Renal cortical epithelial cell (primary cell): Measurements from ENCODE around the gene DDAH2. TPM values are rescaled to one million over a fixed set of nuclear protein-coding genes. Genes with fewer than 3 reads are reported as not detected.

Experiments used
- DNase-seq: peaks from one replicate; pipeline ENCODE4 v3.0.0-alpha.2; 2011; ENCODE audit warnings: low read depth
- total RNA-seq: library from RNA; depleted of rRNA; stranded (reverse); fragments of >200 nt; gene quantifications from 2 replicates; pipeline ENCODE4 v1.2.3, GENCODE V29; 2014

Gene DDAH2
- total RNA-seq, 1 donor from 2014 or later = 121 TPM

- DNase-seq = no peak
Observed at GRCh38 chr6:31690231-31691077, 38.6 kb downstream of the DDAH2 start.

- no peak for DNase-seq
Observed at GRCh38 chr6:31689249-31690110, 39.6 kb downstream of the DDAH2 start.

DNA sequence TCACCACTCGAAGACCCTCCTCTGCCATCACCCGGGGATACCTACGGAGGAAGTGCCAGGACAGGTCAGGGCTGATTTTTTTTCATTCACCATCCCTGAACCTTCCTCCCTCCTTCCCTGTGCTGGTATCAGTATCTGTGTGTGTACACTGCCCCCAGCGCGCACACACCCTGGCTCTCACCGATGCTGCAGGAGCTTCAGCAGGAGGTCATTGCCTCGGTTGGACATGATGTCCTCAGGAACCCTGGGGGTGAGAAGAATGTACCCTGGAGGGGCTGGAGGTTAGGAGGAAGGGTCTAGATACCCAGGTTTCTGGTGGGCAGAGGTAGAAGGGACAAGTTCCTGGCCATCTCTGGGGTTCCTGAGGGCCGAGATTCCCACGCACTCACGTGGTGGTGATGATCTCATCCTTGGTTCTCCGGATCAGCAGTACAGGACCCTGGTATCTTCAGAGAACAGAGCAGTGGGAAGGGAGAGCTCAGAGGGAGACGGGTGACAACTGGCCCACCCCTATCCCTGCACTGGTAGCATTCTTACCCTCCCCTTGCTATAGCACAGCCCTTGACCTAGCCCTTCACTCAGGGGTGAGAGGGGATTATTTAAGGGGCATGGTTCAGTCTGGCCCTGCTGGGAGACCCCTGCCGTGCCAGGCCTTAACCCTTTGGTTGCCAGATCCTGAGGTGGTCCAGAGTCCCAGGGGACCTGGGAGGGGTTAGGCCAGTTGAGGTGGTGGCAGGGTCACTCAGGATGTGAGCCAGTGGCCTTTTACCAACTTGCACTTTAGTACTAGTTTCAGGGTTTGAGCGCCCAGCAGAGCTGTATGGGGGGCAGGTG, 41.0 kb downstream of the DDAH2 start:
- DNase-seq = no peak

GRCh38 chr6:31687321-31687720, 41.8 kb downstream of the DDAH2 start:
- DNase-seq = no peak

DNA sequence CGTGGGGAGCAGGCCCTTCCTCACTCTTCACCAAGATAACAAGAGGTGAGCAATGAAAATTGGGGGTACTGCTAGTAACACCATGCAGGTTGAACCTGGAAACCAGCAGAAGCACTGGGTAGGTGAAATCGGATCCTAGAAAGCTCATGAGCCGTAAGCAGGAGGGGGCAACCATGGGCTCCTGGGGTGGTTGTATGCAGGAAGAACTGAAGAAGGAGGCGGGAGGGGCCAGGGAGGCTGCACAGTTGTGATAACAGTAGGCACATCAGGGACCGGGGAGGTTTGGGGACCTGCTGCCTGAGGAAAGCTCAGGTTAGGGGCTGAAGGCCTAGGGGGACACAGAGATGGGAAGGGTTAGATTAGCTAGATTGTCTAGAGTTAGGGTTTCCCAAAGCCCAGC, 42.6 kb downstream of the DDAH2 start:
- no peak for DNase-seq

DNA sequence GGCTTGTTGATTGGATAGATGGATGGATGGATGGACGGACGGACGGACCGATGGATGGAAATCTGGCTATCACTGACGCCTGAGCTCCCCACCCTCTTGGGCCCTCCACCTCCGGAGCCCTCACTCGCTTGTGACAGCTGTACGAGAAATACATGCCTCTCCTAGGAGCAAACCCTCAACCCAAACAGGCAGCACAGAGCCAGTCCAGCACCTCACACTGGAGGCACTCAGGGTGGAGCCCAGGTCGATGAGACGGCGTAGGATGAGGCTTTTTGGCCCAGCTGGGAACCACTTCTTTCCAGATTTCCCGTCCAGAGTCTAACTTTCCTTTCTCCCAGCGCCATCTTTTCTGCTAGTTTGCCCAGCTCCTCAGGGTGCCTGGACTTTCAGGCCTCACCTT, 45.5 kb downstream of the DDAH2 start:
- DNase-seq = no peak

DNA sequence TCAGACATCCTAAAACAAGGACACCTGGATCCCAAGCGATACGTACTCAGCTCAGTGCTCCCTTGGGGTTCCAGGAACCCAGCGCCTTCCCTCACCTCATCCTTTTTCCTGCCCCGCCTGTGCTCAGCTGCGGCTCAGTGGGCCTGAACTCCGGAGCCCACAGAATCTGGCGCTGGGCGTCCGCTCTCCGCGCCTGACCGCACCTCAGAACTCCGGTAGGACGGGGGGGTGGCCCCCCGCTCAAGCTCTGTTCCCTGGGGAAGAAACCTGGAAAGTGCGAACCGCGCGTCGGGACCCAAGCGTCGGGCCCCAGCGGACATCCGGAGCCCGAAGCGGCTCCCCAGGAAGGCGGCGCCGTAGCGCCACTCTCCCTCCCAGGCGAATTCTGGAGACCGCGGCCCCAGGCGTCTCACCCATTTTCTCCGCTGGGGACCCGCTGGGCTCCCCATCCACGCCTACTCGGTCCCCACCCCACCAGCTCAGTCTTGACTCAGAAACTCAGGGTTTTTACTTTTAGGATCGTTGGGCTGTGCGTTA, 47.9 kb downstream of the DDAH2 start:
- DNase-seq = peak; percentile 53

DNA sequence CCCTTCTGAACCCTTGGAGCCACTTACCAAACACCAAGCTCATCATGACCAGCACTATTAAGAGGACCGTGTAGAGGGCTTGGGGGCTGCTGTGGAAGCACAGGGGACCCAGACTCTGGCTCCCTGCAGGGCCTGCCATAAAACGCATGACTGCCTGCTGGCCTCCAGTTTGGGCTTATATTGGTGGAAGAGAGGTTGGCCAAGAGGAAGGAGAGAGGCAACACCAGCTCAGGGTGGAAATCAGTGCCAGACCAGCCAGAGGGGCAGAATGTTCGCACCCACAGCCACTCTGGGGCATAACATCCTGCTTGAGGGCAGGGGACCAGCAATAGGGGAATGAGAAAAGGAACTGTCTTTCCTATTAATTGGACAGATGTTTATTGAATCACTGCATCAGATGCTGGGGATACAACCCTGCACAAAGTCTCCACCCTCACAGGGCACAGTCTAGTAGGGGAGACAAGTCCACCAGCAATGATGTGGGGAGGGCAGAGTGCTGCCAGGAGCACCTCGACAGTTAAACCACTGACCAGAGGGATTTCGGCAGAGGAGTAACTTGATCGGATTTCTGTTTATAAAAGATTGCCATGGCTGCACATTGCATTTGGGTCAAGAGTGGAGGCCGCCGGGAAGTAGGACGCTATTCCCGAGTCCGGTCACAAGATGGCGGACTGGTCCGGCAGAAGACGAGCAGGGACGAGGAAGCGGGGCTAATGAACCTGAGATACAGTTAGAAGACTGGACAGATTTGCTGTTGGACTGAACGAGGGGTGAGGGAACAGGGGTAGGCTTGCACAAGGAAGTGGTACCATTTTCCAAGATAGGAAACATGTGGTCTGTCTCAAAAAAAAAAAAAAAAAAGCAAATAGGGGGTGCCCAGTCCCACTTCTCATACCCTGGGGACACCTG, 48.6 kb downstream of the DDAH2 start, which contains the start of gene LY6G5C:
Gene LY6G5C (minus strand): TSS at position 842 of the 909 bp plus-strand sequence. CDS start 694 bp downstream, at position 148.
- DNase-seq = peak; percentile 84

GRCh38 chr6:31677955-31678354, 51.1 kb downstream of the DDAH2 start:
- DNase-seq = no peak

Other genes with a start within 250 kb of the DDAH2 start
- 5.3 and 17.5 TPM in 2 replicates for gene MICB, start 231.2 kb downstream of the DDAH2 start, total RNA-seq
- gene MCCD1, start 200.3 kb downstream of the DDAH2 start, total RNA-seq = 0.15 TPM in 1 of 2 replicates, not detected in the other
- 234 and 346 TPM in 2 replicates for gene DDX39B, start 187.3 kb downstream of the DDAH2 start, total RNA-seq
- 1.0 TPM in 1 of 2 replicates, not detected in the other for gene ATP6V1G2, start 182.7 kb downstream of the DDAH2 start, total RNA-seq
- gene NFKBIL1, start 181.7 kb downstream of the DDAH2 start, total RNA-seq = 17.6 and 30.0 TPM in 2 replicates
- not detected in 2 replicates for gene LTA, start 157.0 kb downstream of the DDAH2 start, total RNA-seq
- 2.4 and 7.8 TPM in 2 replicates for gene TNF, start 153.7 kb downstream of the DDAH2 start, total RNA-seq
- 7.0 and 35.1 TPM in 2 replicates for gene LTB, start 146.9 kb downstream of the DDAH2 start, total RNA-seq
- gene LST1, start 143.0 kb downstream of the DDAH2 start, total RNA-seq = not detected in 2 replicates
- gene NCR3, start 136.3 kb downstream of the DDAH2 start, total RNA-seq = not detected in 2 replicates
- not detected in 2 replicates for gene AIF1, start 114.1 kb downstream of the DDAH2 start, total RNA-seq
- gene PRRC2A, start 108.6 kb downstream of the DDAH2 start, total RNA-seq = 13.9 and 90.6 TPM in 2 replicates
- gene BAG6, start 76.6 kb downstream of the DDAH2 start, total RNA-seq = 130 and 241 TPM in 2 replicates
- gene APOM, start 73.4 kb downstream of the DDAH2 start, total RNA-seq = 0.69 and 0.80 TPM in 2 replicates
- gene C6orf47, start 68.5 kb downstream of the DDAH2 start, total RNA-seq = 28.6 and 32.0 TPM in 2 replicates
- gene GPANK1, start 64.3 kb downstream of the DDAH2 start, total RNA-seq = 9.1 and 16.0 TPM in 2 replicates
- gene CSNK2B, start 63.2 kb downstream of the DDAH2 start, total RNA-seq = 116 and 121 TPM in 2 replicates
- gene LY6G5B, start 59.3 kb downstream of the DDAH2 start, total RNA-seq = 2.6 TPM in 1 of 2 replicates, not detected in the other
- 0.40 TPM in 1 of 2 replicates, not detected in the other for gene LY6G5C, start 48.2 kb downstream of the DDAH2 start, total RNA-seq
- gene ABHD16A, start 26.0 kb downstream of the DDAH2 start, total RNA-seq = 54.7 and 56.6 TPM in 2 replicates
- not detected in 2 replicates for gene LY6G6F, start 22.4 kb downstream of the DDAH2 start, total RNA-seq
- gene LY6G6D, start 14.0 kb downstream of the DDAH2 start, total RNA-seq = not detected in 2 replicates
- not detected in 2 replicates for gene LY6G6C, start 7.6 kb downstream of the DDAH2 start, total RNA-seq
- gene MPIG6B, start 5.9 kb downstream of the DDAH2 start, total RNA-seq = not detected in 2 replicates
- gene CLIC1, start 7.2 kb upstream of the DDAH2 start, total RNA-seq = 345 and 2,008 TPM in 2 replicates
- gene MSH5, start 10.7 kb upstream of the DDAH2 start, total RNA-seq = 4.4 and 6.6 TPM in 2 replicates
- gene SAPCD1, start 33.4 kb upstream of the DDAH2 start, total RNA-seq = 0.50 and 0.69 TPM in 2 replicates
- gene VWA7, start 48.0 kb upstream of the DDAH2 start, total RNA-seq = 2.6 and 8.5 TPM in 2 replicates
- 67.4 and 103 TPM in 2 replicates for gene VARS1, start 66.5 kb upstream of the DDAH2 start, total RNA-seq
- 16.6 and 46.9 TPM in 2 replicates for gene LSM2, start 77.7 kb upstream of the DDAH2 start, total RNA-seq
- gene HSPA1L, start 86.0 kb upstream of the DDAH2 start, total RNA-seq = 0.87 and 2.0 TPM in 2 replicates
- gene HSPA1A, start 86.2 kb upstream of the DDAH2 start, total RNA-seq = 178 and 296 TPM in 2 replicates
- 197 and 264 TPM in 2 replicates for gene HSPA1B, start 98.4 kb upstream of the DDAH2 start, total RNA-seq
- gene NEU1, start 133.5 kb upstream of the DDAH2 start, total RNA-seq = 104 and 112 TPM in 2 replicates
- gene SLC44A4, start 149.7 kb upstream of the DDAH2 start, total RNA-seq = 1.1 and 26.6 TPM in 2 replicates
- 37.7 and 72.3 TPM in 2 replicates for gene EHMT2, start 168.4 kb upstream of the DDAH2 start, total RNA-seq
- 0.69 and 5.9 TPM in 2 replicates for gene ZBTB12, start 172.8 kb upstream of the DDAH2 start, total RNA-seq
- gene C2, start 198.4 kb upstream of the DDAH2 start, total RNA-seq = 1.7 TPM in 1 of 2 replicates, not detected in the other
- gene CFB, start 216.8 kb upstream of the DDAH2 start, total RNA-seq = 24.3 and 32.7 TPM in 2 replicates
- 92.3 and 146 TPM in 2 replicates for gene NELFE, start 229.7 kb upstream of the DDAH2 start, total RNA-seq
- 46.5 and 47.3 TPM in 2 replicates for gene SKIC2, start 229.9 kb upstream of the DDAH2 start, total RNA-seq
- 10.6 and 16.9 TPM in 2 replicates for gene DXO, start 242.8 kb upstream of the DDAH2 start, total RNA-seq